ENCODE data around the gene MAPKAP1.

DNA sequence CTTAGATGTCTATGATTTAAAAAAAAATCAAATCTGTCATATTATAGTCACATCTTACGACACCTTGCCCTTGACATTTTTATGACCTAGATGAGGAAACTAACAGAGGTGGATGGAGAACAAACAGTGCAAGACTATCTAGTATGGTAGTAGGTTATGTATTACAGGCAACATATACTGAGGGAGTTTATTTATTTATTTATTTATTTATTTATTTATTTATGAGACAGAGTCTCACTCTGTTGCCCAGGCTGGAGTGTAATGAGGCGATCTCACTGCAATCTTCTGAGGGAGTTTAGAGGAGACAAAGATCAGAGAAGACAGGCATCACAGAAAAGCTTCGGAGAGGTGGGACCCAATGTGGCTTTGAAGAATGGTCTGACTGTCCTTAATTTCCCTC, 35.6 kb upstream of the MAPKAP1 start:
- no peak for TF ChIP-seq EZH2phosphoT487 (IDR thresholded peaks at IDR 0.05; ENCODE audit: insufficient read depth, low read depth)
- no peak for TF ChIP-seq EZH2 (IDR thresholded peaks at IDR 0.05; ENCODE audit: insufficient read depth, poor library complexity, severe bottlenecking)

Data from GM23248 (cell line).